HEK293 (cell line): ENCODE measurements around the gene BEND6.

Experiments
- BCL11B ChIP-seq: fragments of 450-650 bp; formaldehyde crosslinking; IDR thresholded peaks from 2 replicates; pipeline ENCODE4 v1.5.1; 2016; ENCODE audit warnings: low read depth, missing biosample characterization, missing genetic modification characterization
- CTCF ChIP-seq: fragments of 450-650 bp; formaldehyde crosslinking; IDR thresholded peaks from 2 replicates; pipeline ENCODE4 v1.5.1; 2016; ENCODE audit warnings: missing biosample characterization, missing genetic modification characterization
- GLI4 ChIP-seq: fragments of 450-650 bp; formaldehyde crosslinking; IDR thresholded peaks from 2 replicates; pipeline ENCODE4 v1.5.1; 2016; ENCODE audit warnings: missing biosample characterization, missing genetic modification characterization
- ZNF26 ChIP-seq: fragments of 450-650 bp; formaldehyde crosslinking; IDR thresholded peaks from 2 replicates; pipeline ENCODE4 v1.5.1; 2016; ENCODE audit warnings: missing biosample characterization, missing genetic modification characterization
- ZNF274 ChIP-seq, 2 experiments: fragments of 200-500 bp in 1 of 2; fragments of 450-650 bp in 1 of 2; sonication (Bioruptor generic) in 1 of 2; formaldehyde crosslinking in 1 of 2; IDR thresholded peaks; 2 replicates each; pipeline versions ENCODE4 v1.5.1 to v1.6.1; 2014 to 2016; ENCODE audit warnings: borderline replicate concordance in 1 of 2, inconsistent platforms in 1 of 2, low read length in 1 of 2, missing biosample characterization in 1 of 2, missing genetic modification characterization in 1 of 2
- ZNF311 ChIP-seq: fragments of 450-650 bp; formaldehyde crosslinking; IDR thresholded peaks from 2 replicates; pipeline ENCODE4 v1.5.1; 2017; ENCODE audit warnings: missing biosample characterization, missing genetic modification characterization, borderline replicate concordance
- ZNF449 ChIP-seq: fragments of 450-650 bp; formaldehyde crosslinking; IDR thresholded peaks from 2 replicates; pipeline ENCODE4 v1.5.1; 2017; ENCODE audit warnings: missing biosample characterization, mild to moderate bottlenecking, missing genetic modification characterization, moderate library complexity
- ZNF549 ChIP-seq: fragments of 450-650 bp; IDR thresholded peaks from 2 replicates; pipeline ENCODE4 v1.5.1; 2018; ENCODE audit warnings: missing biosample characterization, missing genetic modification characterization, mild to moderate bottlenecking, inconsistent platforms, moderate library complexity
- ZNF639 ChIP-seq: fragments of 450-650 bp; formaldehyde crosslinking; IDR thresholded peaks from 2 replicates; pipeline ENCODE4 v1.5.1; 2016; ENCODE audit warnings: missing biosample characterization, missing genetic modification characterization
- TF ChIP-seq, protein P1 (sequence below): fragments of 450-650 bp; formaldehyde crosslinking; IDR thresholded peaks from 2 replicates; pipeline ENCODE4 v1.5.1; 2016; ENCODE audit warnings: missing biosample characterization, missing genetic modification characterization

- no peak for TF ChIP-seq ZNF26 (tag by site-specific recombination)
- TF ChIP-seq ZNF639 (tag by site-specific recombination) = no peak
- no peak for TF ChIP-seq CTCF (tag by site-specific recombination)
- TF ChIP-seq ZNF311 (tag by site-specific recombination) = no peak
- TF ChIP-seq ZNF549 = no peak
- TF ChIP-seq ZNF274 (IDR thresholded peaks at IDR 0.05; ENCODE audit: low read length) = no peak
- TF ChIP-seq ZNF274 (tag by site-specific recombination; IDR thresholded peaks at IDR 0.05; ENCODE audit: borderline replicate concordance) = no peak
- no peak for TF ChIP-seq GLI4 (tag by site-specific recombination)
- TF ChIP-seq ZNF449 = no peak
- TF ChIP-seq, protein P1, sequence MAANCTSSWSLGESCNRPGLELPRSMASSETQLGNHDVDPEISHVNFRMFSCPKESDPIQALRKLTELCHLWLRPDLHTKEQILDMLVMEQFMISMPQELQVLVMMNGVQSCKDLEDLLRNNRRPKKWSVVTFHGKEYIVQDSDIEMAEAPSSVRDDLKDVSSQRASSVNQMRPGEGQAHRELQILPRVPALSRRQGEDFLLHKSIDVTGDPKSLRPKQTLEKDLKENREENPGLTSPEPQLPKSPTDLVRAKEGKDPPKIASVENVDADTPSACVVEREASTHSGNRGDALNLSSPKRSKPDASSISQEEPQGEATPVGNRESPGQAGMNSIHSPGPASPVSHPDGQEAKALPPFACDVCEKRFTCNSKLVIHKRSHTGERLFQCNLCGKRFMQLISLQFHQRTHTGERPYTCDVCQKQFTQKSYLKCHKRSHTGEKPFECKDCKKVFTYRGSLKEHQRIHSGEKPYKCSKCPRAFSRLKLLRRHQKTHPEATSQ (tag by site-specific recombination) = no peak
- no peak for TF ChIP-seq BCL11B (tag by site-specific recombination)
Measured at GRCh38 chr6:57069920-57070331, 115.0 kb downstream of the BEND6 start.
